Measurements from ENCODE around the gene DOCK3.
A peak's percentile ranks its signal among the peaks of the same experiment; 100 is the strongest.
"Not testable (repeated sequence)": the region's sequence is repeated elsewhere in the genome, so short reads cannot be mapped to it uniquely, and the experiment has no call there.

DOCK3 gene

DNA sequence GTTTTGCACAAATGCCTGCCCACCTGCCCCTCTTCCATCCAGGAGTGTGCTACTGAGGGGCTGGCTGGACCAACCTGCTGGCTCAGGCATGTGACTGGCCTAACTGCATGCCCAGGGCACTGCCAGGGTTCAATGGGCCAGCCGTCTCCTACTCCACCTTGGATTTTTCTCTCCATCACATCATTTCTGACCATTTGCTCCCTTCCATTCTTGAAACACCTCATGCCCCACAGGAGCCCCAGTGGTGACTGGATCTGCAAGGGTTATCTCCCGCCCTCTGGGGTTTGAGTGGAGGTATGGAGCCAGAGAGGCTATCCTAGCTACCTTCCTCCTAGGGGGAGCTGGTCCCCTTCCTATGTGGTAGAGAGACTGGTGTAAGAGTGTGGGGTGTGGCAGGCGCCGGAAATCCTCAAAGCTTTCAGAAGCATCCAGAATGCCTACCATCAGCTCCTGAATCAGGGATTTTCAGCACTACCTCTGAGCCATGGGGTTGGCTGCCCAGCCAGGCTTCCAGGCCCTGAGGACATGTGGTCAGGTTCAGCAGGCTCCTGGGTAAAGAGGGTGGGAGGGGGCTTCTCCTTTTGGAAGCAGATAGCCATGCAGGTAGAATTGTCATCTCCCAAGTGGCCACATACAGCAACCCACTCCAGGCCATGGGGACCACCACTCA, 707.5 kb downstream of the DOCK3 start:
- no peak for DNase-seq (ENCODE audit: extremely low read depth in 1 of 2, low read depth in 1 of 2)

DNA sequence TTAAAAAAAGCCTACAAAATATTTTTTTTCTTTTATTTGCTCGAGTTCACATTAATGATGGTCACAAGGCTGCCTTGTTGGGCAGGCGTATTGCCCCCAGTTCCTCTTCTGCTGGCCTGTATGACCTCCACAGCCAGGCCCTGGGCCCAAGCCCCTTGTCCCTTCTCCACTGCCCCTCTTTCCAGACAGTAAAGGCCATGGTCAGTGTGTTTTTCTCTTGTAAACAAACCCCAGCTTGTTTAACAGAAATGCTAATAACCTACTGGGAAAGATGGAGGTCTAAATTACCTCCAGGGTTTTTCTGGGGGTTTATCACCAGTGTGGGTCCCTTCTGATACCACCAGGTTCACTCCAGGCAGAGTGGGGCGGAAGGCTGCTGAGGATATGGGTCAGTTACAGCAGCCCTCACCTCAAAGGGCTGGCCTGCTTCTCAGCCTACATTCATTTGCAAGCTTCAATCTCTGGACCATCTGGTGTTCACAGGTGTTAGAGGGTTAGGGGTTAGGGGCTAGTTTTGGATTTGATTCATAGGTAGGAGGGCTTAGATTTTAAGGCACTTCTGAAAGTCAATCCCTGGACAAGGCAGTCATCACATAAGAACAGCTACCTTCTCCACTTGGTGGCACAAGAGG, 708.3 kb downstream of the DOCK3 start:
- DNase-seq (ENCODE audit: extremely low read depth in 1 of 2, low read depth in 1 of 2) = no peak

DNA sequence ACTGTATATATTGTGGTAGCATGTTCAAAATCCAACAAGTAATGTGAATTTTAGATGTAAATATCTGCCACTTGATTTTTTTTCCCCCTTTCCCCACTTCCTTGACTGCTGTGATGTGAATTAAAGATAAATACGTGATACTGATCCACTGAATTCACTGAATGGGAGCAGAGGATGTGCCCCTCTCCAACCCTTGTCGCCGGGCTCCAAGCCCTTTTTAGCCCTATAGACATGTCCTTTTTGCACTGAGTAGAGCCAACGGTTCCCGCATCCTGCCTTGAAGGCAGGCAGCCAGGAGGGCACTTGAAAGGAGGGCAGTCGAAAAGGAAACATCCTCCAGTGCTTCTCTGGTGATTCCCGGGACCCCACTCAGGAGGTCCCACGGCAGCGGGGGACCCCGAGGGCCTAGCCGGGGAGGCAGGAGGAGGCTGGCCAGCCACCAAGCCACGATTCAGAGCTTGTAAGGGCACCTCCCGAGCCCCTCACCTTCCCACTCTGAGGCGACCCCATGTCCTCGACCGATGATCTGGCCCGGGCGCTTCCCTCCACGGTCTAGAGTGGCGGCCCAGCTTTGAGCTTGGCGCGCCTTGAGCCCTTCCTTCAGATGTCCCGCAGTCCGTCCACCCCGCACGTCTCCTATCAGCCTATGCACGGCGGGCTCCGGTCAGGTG, 709.5 kb downstream of the DOCK3 start:
- DNase-seq (ENCODE audit: extremely low read depth in 1 of 2, low read depth in 1 of 2) = no peak

DNA sequence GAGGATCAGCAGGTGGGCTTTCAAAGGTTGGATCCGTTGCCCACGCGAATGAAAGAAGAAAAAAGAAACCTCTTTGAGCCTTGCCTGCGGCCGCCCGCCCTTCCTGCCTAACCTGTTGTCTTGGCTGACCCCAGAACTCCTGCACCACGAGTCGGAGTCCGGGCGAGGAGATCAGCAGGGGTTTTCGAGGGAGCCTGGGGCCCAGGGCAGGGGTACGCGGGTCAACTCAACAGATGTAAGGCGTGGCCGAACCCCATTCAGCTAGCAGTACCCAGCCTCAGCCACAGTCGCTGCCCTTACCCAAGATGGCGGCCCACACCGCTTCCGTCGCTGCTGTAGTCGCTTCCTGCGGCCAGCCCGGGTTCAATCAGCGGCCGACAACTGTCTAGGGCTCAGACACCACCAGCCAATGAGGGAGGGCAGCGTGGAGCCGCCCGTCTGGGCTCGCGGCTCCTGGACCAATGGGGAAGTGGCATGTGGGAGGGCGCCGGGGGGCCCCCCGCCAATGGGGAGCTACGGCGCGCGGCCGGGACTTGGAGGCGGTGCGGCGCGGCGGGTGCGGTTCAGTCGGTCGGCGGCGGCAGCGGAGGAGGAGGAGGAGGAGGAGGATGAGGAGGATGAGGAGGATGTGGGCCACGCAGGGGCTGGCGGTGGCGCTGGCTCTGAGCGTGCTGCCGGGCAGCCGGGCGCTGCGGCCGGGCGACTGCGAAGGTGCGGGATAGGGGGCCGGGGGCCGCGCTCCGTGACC, 710.2 kb downstream of the DOCK3 start, which contains the start of gene MANF:
MANF (plus strand) TSS at position 566 of the 748 bp plus-strand sequence; CDS start at position 618, 52 bp downstream.
- DNase-seq (ENCODE audit: extremely low read depth in 1 of 2, low read depth in 1 of 2) = peak; percentile 96 to 97

DNA sequence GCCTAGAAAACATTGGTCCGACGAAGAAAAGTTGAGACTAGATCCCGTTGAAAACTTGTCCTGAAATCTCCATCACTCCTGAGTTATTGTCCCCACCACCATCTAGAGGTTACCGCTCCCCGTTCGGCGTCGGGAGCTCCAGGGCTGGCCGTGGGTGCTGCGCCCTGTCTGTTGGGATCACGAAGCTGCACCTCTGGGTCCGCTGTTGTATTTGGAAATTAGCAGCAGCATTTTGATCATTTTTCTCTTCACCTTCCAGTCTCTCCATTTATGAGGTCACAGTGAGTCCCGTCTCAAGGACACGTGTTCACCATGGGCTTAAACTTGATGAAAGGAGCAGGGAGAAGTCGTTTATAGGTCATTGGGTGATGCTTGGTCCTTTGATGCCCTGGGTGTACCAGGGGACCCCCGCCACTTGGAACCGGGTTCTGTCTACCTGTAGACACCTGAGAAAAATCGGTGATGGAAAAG, 710.9 kb downstream of the DOCK3 start:
- DNase-seq (ENCODE audit: extremely low read depth in 1 of 2, low read depth in 1 of 2) = no peak

DNA sequence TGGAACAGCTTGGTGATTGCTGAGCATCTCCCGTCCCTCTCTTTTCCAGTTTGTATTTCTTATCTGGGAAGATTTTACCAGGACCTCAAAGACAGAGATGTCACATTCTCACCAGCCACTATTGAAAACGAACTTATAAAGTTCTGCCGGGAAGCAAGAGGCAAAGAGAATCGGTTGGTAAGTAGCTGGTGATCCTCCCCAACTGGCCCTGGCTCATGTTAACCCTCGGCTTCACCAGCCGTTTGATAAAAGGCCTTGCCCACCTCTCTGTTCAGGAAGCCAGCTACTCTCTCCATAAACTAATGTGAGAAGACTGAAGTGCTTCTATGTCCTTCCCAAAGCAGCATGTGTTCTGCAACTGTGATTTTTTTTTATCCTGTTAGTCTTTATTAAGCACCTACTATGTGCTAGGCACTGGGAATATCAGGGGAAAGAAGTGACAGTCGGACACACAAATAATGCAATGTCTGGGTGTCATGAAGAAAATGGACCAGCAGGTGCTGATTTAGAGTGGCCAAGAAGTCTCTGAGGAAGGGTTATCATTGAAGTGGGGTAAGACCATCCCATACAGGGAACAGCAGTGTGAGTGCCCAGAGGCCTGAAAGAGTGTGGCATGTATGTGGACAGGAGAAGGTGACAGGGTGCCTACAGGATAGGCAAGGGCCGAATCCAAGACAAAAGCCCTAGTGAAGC, 711.6 kb downstream of the DOCK3 start:
- no peak for DNase-seq (ENCODE audit: extremely low read depth in 1 of 2, low read depth in 1 of 2)

DNA sequence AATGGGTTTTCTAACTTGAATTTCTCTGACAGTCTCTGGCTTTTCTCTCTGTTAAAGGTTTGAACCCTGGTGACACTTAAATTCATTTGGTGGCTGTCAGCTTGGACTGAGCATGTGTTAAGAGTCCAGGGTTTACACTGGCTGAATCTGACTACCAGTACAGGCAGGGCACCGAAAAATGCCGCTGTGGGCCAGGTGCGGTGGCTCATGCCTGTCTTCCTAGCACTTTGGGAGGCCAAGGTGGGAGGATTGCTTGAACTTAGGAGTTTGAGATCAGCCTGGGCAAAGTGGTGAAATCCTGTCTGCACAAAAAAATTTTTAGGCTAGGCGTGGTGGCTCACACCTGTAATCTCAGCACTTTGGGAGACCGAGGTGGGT, 712.1 kb downstream of the DOCK3 start:
- no peak for DNase-seq (ENCODE audit: extremely low read depth in 1 of 2, low read depth in 1 of 2)

DNA sequence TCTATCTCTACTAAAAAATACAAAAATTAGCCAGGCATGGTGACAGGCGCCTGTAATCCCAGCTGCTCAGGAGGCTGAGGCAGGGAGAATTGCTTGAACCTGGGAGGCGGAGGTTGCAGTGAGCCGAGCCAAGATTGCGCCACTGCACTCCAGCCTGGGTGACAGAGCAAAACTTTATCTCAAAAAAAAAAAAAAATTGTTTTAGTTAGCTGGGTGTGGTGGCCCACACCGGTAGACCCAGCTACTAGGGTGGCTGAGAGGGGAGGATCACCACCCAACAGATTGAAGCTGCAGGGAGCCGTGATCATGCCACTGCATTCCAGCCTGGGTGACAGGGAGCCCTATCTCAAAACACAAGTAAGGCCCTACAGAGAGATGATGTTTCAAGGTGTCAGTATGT, 712.6 kb downstream of the DOCK3 start:
- not testable (repeated sequence) for DNase-seq (ENCODE audit: extremely low read depth in 1 of 2, low read depth in 1 of 2)

DNA sequence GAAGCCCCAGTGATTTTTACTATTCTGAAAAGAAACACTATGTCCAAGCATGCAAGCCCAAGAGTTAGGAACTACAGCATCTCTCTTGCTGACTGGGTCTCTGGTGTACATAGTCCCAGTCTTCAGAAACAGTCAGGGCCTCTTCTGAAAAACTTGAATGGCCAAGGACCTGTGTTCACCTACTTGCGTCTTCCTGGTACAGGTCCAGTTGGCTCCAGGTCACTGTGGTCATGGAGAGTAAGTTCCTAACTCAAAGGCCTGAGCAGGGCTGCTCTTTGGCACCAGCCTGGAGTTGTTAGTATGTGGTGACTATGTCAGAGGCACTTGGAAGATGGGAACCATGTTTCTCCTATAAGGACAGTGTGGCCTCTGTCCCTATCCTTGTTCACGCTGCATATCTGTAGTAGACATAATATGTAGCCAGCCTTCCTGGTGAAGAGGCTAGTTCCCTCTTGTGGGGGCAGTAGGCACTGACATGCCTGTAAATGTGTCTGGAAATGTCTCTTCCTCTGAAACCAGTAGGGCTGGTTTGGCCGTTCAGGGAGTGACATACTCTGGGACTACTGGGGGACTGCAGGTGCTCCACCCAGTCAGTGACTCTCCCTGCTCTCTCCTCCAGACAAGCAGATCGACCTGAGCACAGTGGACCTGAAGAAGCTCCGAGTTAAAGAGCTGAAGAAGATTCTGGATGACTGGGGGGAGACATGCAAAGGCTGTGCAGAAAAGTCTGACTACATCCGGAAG, 713.7 kb downstream of the DOCK3 start:
- no peak for DNase-seq (ENCODE audit: extremely low read depth in 1 of 2, low read depth in 1 of 2)

DNA sequence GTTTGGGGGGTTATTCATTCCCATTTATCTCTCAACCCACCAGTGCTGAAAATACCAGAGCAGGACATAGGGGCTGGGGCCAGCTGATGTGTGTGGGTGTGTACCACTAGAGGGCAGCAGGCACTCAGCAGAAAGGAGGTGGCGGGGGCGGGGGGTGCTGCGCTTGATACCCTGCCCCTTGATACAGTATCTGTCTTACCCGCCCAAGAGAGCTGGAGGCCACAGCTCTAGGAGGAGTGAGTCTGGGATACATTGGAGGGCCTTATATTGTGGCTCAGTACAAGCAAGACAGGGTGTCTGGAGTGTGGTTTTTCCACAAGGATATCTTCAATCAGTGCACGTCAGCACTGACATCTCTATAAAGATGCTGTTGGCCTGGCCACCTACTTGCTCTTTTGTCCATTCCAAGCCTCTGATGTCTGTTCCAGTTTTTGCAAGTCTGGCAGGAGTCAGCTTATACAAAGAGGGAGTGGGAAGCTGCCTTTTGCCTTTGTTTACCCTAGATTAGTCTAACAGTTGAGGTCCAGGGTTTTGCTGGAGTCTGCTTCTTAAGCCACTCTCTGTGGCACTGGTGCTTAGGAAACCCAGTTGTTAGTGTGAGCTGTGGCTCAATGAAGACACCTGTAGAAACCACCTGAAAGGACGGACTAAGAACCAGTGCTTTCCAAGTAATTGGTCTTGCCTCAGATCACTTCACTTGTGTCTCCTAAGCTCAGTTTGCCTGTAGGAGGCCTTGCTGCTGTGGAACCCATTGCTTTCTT, 714.9 kb downstream of the DOCK3 start:
- no peak for DNase-seq (ENCODE audit: extremely low read depth in 1 of 2, low read depth in 1 of 2)

DNA sequence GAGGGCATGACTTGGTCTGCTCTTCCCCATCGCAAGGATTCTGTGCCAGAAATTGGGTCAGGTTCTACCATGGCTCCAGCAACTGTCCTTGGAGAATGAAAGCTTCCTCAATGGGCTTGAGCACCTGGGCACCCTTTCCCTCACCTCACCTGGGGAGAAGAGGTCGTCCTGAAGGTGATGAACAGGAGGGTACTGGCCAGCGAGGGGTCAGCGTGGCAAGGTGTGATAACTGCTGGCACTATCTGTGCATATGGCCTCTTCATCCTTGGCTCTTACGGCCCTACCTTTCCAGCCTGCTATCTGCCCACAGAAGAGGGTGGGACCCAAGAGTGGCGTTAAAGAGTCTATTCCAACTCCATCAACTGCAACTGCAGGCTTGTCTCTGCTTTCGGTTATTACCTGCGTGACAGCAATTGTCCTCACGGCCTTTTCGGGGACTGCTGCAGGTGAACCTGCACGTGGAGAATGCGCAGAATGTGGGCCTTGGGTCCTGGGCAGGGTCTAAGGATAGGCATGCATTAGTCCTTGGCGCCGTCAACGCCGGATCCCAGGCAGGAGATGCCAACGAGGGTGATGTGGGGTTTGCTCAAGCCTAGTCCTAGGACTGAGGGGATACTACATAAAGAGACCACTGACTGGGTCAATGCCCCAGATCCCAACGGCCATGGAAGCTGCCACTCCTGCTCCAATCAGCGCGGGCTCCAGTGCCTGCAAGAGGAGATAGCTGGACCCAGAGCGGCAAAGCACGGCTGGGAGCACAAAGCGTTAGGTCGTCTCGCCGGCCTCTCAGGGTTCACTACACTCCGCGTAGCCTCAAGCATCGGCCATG, 715.7 kb downstream of the DOCK3 start:
- DNase-seq (ENCODE audit: extremely low read depth in 1 of 2, low read depth in 1 of 2) = no peak

DNA sequence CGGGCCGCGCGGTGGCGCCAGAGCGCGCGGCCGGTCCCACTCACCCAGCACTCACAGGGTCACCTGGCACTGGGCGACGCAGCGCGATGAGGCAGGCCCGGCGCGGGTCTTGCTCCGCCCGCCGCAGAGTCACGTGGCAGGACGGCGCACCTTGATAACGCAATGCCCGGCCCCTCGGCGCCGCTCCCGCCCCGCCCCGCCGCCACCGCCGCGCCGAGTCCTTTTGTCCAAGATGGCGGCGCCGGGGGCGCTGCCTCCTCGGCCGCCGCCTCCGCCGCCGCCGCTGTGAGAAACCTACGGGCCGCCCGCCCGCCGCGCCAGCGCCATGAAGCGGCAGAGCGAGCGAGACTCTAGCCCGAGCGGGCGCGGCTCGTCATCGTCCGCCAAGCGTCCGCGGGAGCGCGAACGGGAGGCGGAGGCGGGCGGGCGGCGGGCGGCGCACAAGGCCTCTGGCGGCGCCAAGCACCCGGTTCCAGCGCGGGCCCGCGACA, 716.4 kb downstream of the DOCK3 start, which contains the start of gene RBM15B:
RBM15B (plus strand) TSS at position 211 of the 491 bp plus-strand sequence; CDS start at position 326, 115 bp downstream.
- DNase-seq (ENCODE audit: extremely low read depth in 1 of 2, low read depth in 1 of 2) = peak; percentile 93 to 96

DNA sequence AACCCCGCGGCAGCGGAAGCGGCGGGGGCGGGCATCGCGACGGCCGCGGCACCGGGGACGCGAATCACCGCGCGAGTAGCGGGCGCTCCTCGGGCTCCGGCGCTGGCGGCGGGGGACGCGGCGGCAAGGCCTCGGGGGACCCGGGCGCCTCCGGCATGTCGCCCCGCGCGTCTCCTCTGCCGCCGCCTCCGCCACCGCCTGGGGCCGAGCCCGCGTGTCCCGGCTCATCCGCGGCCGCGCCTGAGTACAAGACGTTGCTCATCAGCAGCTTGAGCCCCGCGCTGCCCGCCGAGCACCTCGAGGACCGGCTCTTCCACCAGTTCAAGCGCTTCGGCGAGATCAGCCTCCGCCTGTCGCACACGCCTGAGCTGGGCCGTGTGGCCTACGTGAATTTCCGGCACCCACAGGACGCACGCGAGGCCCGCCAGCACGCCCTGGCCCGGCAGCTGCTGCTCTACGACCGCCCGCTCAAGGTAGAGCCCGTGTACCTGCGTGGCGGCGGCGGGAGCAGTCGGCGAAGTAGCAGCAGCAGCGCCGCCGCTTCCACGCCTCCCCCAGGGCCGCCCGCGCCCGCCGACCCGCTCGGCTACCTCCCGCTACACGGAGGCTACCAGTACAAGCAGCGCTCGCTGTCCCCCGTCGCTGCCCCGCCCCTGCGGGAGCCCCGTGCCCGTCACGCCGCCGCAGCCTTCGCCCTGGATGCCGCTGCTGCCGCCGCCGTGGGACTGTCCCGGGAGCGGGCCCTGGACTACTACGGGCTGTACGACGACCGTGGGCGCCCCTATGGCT, 717.0 kb downstream of the DOCK3 start:
- no peak for DNase-seq (ENCODE audit: extremely low read depth in 1 of 2, low read depth in 1 of 2)

DNA sequence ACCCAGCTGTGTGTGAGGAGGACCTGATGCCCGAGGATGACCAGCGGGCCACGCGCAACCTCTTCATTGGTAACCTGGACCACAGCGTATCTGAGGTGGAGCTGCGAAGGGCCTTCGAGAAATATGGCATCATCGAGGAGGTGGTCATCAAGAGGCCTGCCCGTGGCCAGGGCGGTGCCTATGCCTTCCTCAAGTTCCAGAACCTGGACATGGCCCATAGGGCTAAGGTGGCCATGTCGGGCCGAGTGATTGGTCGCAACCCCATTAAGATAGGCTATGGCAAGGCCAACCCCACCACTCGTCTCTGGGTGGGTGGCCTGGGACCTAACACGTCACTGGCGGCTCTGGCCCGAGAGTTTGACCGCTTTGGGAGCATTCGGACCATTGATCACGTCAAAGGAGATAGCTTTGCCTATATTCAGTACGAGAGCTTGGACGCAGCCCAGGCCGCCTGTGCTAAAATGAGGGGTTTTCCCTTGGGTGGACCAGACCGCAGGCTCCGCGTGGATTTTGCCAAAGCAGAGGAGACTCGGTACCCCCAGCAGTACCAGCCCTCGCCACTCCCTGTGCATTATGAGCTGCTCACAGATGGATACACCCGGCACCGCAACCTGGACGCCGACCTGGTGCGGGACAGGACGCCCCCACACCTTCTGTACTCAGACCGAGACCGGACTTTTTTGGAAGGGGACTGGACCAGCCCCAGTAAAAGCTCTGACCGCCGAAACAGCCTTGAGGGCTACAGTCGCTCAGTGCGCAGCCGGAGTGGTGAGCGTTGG, 717.8 kb downstream of the DOCK3 start:
- DNase-seq (ENCODE audit: extremely low read depth in 1 of 2, low read depth in 1 of 2) = no peak

DNA sequence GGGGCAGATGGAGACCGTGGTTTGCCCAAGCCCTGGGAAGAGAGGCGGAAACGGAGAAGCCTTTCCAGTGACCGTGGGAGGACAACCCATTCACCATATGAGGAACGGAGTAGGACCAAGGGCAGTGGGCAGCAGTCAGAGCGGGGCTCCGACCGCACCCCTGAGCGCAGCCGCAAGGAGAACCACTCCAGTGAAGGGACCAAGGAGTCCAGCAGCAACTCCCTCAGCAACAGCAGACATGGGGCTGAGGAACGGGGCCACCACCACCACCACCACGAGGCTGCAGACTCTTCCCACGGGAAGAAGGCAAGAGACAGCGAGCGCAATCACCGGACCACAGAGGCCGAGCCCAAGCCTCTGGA, 718.4 kb downstream of the DOCK3 start:
- no peak for DNase-seq (ENCODE audit: extremely low read depth in 1 of 2, low read depth in 1 of 2)

DNA sequence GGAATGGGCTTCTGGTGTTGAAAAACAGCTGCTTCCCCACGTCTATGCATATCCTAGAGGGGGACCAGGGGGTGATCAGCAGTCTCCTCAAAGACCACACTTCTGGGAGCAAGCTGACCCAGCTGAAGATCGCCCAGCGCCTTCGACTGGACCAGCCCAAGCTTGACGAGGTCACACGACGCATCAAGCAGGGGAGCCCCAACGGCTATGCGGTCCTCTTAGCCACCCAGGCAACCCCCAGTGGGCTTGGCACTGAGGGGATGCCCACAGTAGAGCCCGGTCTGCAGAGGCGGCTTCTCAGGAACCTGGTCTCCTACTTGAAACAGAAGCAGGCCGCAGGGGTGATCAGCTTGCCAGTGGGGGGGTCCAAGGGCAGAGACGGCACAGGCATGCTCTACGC, 718.8 kb downstream of the DOCK3 start:
- DNase-seq (ENCODE audit: extremely low read depth in 1 of 2, low read depth in 1 of 2) = no peak

DNA sequence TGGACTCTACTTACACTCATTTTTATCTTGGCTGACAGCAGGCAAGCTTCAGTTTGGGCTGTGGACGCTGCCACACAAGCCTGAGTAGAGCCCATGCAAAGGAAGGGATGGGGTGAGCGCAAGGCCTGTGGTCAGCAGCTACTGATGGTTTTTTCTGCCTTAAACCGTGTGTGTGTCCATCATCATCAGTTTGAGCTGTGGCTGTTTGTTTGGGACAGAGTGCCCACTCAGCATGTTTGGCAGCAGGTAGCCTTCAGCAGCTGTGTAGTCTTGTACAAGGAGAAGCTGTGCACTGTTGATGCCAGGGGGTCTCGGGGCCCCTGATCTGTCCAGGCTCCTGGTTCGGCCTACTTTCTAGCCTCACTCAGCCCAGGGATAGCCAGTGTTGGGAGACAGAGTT, 719.8 kb downstream of the DOCK3 start:
- no peak for DNase-seq (ENCODE audit: extremely low read depth in 1 of 2, low read depth in 1 of 2)
